ENCODE data around the gene PPP2R1B.

- TF ChIP-seq, protein P1, sequence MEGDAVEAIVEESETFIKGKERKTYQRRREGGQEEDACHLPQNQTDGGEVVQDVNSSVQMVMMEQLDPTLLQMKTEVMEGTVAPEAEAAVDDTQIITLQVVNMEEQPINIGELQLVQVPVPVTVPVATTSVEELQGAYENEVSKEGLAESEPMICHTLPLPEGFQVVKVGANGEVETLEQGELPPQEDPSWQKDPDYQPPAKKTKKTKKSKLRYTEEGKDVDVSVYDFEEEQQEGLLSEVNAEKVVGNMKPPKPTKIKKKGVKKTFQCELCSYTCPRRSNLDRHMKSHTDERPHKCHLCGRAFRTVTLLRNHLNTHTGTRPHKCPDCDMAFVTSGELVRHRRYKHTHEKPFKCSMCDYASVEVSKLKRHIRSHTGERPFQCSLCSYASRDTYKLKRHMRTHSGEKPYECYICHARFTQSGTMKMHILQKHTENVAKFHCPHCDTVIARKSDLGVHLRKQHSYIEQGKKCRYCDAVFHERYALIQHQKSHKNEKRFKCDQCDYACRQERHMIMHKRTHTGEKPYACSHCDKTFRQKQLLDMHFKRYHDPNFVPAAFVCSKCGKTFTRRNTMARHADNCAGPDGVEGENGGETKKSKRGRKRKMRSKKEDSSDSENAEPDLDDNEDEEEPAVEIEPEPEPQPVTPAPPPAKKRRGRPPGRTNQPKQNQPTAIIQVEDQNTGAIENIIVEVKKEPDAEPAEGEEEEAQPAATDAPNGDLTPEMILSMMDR (IDR thresholded peaks at IDR 0.05; ENCODE audit: control extremely low read depth in 1 of 3, insufficient read depth in 1 of 3, low read depth in 1 of 3, low read length in 3 of 3) = no peak
- TF ChIP-seq SUZ12 (IDR thresholded peaks at IDR 0.05; ENCODE audit: low read length) (no peak), POLR2AphosphoS5 (IDR thresholded peaks at IDR 0.05; ENCODE audit: low read depth, low read length) (no peak), EP300 (IDR thresholded peaks at IDR 0.05; ENCODE audit: borderline replicate concordance in 1 of 2, low read depth in 2 of 2, low read length in 2 of 2) (no peak), ATF3 (IDR thresholded peaks at IDR 0.05; ENCODE audit: insufficient read depth, low read depth, low read length) (no peak), RBBP5 (IDR thresholded peaks at IDR 0.05; ENCODE audit: borderline replicate concordance, low read depth, low read length) (no peak), ASH2L (IDR thresholded peaks at IDR 0.05; ENCODE audit: low read length) (no peak), BRCA1 (IDR thresholded peaks at IDR 0.05; ENCODE audit: low read depth, low read length) (no peak), KDM1A (IDR thresholded peaks at IDR 0.05; ENCODE audit: borderline replicate concordance, low read length) (no peak)
- TF ChIP-seq, protein P2, sequence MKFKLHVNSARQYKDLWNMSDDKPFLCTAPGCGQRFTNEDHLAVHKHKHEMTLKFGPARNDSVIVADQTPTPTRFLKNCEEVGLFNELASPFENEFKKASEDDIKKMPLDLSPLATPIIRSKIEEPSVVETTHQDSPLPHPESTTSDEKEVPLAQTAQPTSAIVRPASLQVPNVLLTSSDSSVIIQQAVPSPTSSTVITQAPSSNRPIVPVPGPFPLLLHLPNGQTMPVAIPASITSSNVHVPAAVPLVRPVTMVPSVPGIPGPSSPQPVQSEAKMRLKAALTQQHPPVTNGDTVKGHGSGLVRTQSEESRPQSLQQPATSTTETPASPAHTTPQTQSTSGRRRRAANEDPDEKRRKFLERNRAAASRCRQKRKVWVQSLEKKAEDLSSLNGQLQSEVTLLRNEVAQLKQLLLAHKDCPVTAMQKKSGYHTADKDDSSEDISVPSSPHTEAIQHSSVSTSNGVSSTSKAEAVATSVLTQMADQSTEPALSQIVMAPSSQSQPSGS (IDR thresholded peaks at IDR 0.05; ENCODE audit: low read length) = no peak
Observed at GRCh38 chr11:111722501-111722900, 43.7 kb downstream of the PPP2R1B start.

Measured in H1 (cell line).